PC-3 (cell line): ENCODE results near the gene DUSP22.

Source experiments
- CTCF ChIP-seq: fragments of 300-600 bp; sonication (generic); conservative IDR thresholded peaks from 2 replicates; pipeline ENCODE4 v1.5.1; 2017; ENCODE audit warnings: antibody characterized with exemption, low read depth, mild to moderate bottlenecking, low read length
- EZH2 ChIP-seq: fragments of 300-600 bp; sonication (generic); IDR thresholded peaks from one replicate; pipeline ENCODE4 v1.6.1; 2017; ENCODE audit warnings: antibody characterized with exemption, mild to moderate bottlenecking, low read length; ENCODE audit not compliant: unreplicated experiment
- EZH2phosphoT487 ChIP-seq: fragments of 300-600 bp; sonication (generic); IDR thresholded peaks from 2 replicates; pipeline ENCODE4 v1.6.1; 2018; ENCODE audit warnings: mild to moderate bottlenecking, antibody characterized with exemption, low read length, borderline replicate concordance

GRCh38 chr6:321536-322258 is 29.4 kb downstream of the DUSP22 start:
- TF ChIP-seq CTCF: no peak
- no peak for TF ChIP-seq EZH2phosphoT487
- TF ChIP-seq EZH2: no peak
